HG03103 (cell line): ENCODE data around the gene CCDC186.

Experiments used
- ATAC-seq: cut with Tn5 transposase; IDR thresholded peaks from one replicate; pipeline ENCODE4 v1.9.1; 2021; ENCODE audit warnings: low read depth; ENCODE audit not compliant: unreplicated experiment

CCDC186 gene

GRCh38 chr10:114075093-114075492, 98.9 kb downstream of the CCDC186 start:
- ATAC-seq, result no peak

DNA sequence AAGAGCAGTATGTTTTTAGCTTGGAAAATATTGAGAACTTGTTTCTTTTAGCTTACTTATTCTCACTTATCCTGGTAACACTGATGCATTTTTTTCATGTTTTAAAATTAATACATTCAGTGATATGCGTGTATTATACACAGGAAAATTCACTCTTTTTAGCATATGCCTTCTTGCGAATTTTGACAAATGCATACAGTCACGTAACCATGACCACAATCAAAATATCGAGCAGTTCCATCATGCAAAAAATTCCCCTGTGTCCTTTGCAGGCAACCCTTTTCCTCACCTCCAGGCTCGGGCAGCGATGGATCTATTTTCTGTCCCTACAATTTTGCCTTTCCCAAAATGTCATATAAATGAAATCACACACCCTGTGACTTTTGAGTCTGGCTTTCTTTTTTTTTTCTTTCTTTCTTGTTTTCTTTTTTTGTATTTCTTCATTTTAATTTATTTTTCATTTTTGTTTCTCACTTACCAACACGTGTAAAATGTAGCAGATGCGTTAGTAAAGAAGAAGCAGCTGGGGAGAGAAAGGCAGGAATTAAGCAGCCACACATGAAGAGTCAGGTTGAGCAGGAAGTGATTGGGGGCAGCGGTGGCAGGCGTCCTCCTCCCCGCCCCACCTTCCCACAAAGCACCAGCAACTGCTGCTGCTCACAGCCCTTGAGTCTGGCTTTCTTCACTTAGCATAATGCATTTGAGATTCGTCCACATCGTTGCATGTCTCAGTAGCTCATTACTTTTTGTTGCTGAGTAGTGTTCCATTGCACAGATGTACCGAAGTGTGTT, 100.4 kb downstream of the CCDC186 start:
- no peak for ATAC-seq

DNA sequence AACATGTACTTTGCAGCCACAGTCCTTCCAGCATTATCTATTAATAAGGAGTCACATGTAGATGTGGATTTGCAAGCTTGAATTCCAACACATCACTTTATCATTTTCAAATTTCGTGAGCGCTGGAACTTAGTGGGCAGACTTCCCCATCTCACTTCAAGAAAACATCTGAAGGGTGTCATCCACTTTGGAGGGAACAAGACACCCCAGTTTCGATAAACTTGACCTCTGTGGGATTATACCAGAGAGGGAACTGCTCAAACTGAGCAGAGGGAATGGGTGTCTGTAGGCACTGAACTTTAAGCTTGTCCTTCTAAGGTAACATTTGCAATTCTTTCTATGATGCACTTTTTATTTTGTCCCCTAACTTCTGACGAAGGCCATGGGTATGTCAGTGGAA, 102.8 kb downstream of the CCDC186 start:
- no peak for ATAC-seq
